IPS DF 6.9 (cell line): Measurements from ENCODE around the gene TENM4.

Experiments used
- DNase-seq: peaks from one replicate; pipeline ENCODE4 v3.0.0-alpha.2; 2013; ENCODE audit warnings: low read depth, low spot score
- H3K27ac ChIP-seq: one replicate; pipeline ENCODE4 v1.5.1; 2013; ENCODE audit warnings: low read length, control low read depth
- H3K27me3 ChIP-seq: 2 replicates; pipeline ENCODE4 v1.6.1; 2013; ENCODE audit warnings: mild to moderate bottlenecking, low read length; ENCODE audit not compliant: control insufficient read depth, insufficient read depth
- H3K36me3 ChIP-seq: 2 replicates; pipeline ENCODE4 v1.6.1; 2013; ENCODE audit warnings: low read length; ENCODE audit not compliant: control insufficient read depth, insufficient read depth
- H3K4me1 ChIP-seq: 2 replicates; pipeline ENCODE4 v1.6.1; 2013; ENCODE audit warnings: low read length; ENCODE audit not compliant: control insufficient read depth, insufficient read depth
- H3K4me3 ChIP-seq: 2 replicates; pipeline ENCODE4 v1.5.1; 2013; ENCODE audit warnings: mild to moderate bottlenecking, low read length
- H3K9me3 ChIP-seq: 2 replicates; pipeline ENCODE4 v1.6.1; 2013; ENCODE audit warnings: low read length, inconsistent platforms; ENCODE audit not compliant: control insufficient read depth, insufficient read depth
- WGBS: extraction: QIAGEN DNeasy Blood & Tissue Kit; methylation state at CpG from one replicate; pipeline ENCODE4 v1.1.7; 2013; ENCODE audit warnings: mixed read lengths, missing lambda C conversion rate; ENCODE audit not compliant: insufficient read length, insufficient coverage; 5-methylcytosine and 5-hydroxymethylcytosine counted together

Gene TENM4

DNA sequence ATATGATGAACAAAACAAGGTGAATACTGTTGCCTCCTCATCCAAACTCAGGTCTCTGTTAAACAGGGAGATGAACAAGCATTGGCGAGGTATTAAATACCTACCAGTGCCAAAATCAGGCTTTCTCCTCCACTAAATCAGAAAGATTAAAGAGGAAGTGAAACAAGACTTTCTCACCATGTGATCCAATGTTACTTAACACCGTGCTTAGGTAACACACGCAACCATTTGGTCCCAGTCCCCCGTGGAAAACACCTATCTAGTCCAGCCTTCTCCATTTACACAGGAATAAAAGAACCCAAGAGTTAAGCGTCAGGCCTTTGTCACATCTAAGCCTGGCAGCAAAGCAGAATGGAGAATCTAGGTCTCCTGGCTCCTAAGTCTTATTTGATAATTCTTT is 34.5 kb downstream of the TENM4 start:
- H3K27me3 ChIP-seq, result no peaks in the 10 kb centered on the region
- no peak overlapping the region for H3K4me3 ChIP-seq
- no peaks in the 10 kb centered on the region for H3K9me3 ChIP-seq
- WGBS, result no CpG with 5 or more reads among the region's 5 CpGs
- DNase-seq, result no peak
- H3K27ac ChIP-seq, result no peak overlapping the region
- no peaks in the 10 kb centered on the region for H3K36me3 ChIP-seq
- no peaks in the 10 kb centered on the region for H3K4me1 ChIP-seq

GRCh38 chr11:79404806-79405205 is 36.0 kb downstream of the TENM4 start:
- DNase-seq, result no peak
- H3K9me3 ChIP-seq, result no peaks in the 10 kb centered on the region
- no peaks in the 10 kb centered on the region for H3K36me3 ChIP-seq
- H3K4me1 ChIP-seq, result no peaks in the 10 kb centered on the region
- no peak overlapping the region for H3K27ac ChIP-seq
- H3K4me3 ChIP-seq, result no peak overlapping the region
- WGBS, result no CpG with 5 or more reads among the region's 3 CpGs
- H3K27me3 ChIP-seq, result no peaks in the 10 kb centered on the region

- no peaks in the 10 kb centered on the region for H3K9me3 ChIP-seq
- no peak overlapping the region for H3K27ac ChIP-seq
- no peaks in the 10 kb centered on the region for H3K36me3 ChIP-seq
- no peak for DNase-seq
- no peaks in the 10 kb centered on the region for H3K4me1 ChIP-seq
- H3K4me3 ChIP-seq, result no peak overlapping the region
- H3K27me3 ChIP-seq, result no peaks in the 10 kb centered on the region
- no CpG with 5 or more reads among the region's 2 CpGs for WGBS
Measured at GRCh38 chr11:79404325-79404724, 36.5 kb downstream of the TENM4 start.

- no peaks in the 10 kb centered on the region for H3K9me3 ChIP-seq
- H3K4me1 ChIP-seq, result no peaks in the 10 kb centered on the region
- no CpG with 5 or more reads among the region's 1 CpG for WGBS
- H3K27ac ChIP-seq, result no peak overlapping the region
- no peaks in the 10 kb centered on the region for H3K27me3 ChIP-seq
- no peak for DNase-seq
- no peaks in the 10 kb centered on the region for H3K36me3 ChIP-seq
- no peak overlapping the region for H3K4me3 ChIP-seq
Measured at GRCh38 chr11:79403839-79404238, 37.0 kb downstream of the TENM4 start.

GRCh38 chr11:79402912-79403311 is 37.9 kb downstream of the TENM4 start:
- Histone ChIP-seq H3K4me3 (no peak overlapping the region), H3K9me3 (no peaks in the 10 kb centered on the region), H3K27me3 (no peaks in the 10 kb centered on the region), H3K36me3 (no peaks in the 10 kb centered on the region), H3K27ac (no peak overlapping the region), H3K4me1 (no peaks in the 10 kb centered on the region)
- no CpG with 5 or more reads among the region's 3 CpGs for WGBS
- no peak for DNase-seq

- no peaks in the 10 kb centered on the region for H3K4me1 ChIP-seq
- no peaks in the 10 kb centered on the region for H3K9me3 ChIP-seq
- no peaks in the 10 kb centered on the region for H3K27me3 ChIP-seq
- H3K4me3 ChIP-seq, result no peak overlapping the region
- WGBS, result no CpG with 5 or more reads among the region's 4 CpGs
- H3K27ac ChIP-seq, result no peak overlapping the region
- DNase-seq, result peak; percentile 39
- no peaks in the 10 kb centered on the region for H3K36me3 ChIP-seq
Measured at GRCh38 chr11:79400717-79401330, 40.0 kb downstream of the TENM4 start.

DNA sequence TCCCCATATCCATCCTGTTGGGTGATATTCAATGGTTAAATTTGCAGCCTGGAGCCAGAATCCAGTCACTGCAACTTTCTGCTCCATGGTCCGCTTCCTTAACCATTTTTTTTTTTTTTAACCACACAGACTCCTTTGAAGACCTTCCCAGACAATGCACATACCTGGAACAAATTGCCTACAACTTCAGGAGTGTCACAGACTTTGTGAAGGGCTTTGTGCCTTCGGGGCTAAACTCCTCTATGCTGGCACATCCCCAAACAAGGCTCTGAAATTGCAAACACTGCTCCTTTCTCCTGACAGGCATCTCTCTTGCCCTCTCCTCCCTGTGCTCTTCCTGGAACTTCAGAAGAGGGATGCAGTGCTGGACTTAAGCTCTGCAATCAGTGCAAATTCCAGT is 40.6 kb downstream of the TENM4 start:
- Histone ChIP-seq H3K36me3 (no peaks in the 10 kb centered on the region), H3K27ac (no peak overlapping the region), H3K4me3 (no peak overlapping the region), H3K9me3 (no peaks in the 10 kb centered on the region), H3K27me3 (no peaks in the 10 kb centered on the region), H3K4me1 (no peaks in the 10 kb centered on the region)
- DNase-seq, result no peak
- WGBS, result no CpG with 5 or more reads among the region's 2 CpGs

DNA sequence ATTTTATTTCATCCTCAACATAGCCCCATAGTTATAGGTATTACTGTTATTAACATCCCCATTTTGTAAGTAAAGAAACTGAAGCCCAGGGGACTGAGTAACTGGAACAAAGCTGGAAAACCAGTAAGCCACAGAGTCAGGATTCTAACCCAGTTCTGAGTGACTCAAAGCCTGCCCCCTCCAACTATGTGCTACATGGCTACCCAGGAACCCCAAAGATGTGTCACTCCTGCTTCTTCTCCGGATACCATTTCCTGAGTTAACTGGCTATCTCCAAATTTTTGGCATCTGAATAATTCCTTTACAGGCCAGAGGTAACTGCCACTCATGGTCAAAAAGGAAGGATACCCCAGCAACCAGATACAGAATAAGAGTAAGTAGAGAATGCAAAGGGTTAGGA is 43.6 kb downstream of the TENM4 start:
- no peak overlapping the region for H3K4me3 ChIP-seq
- no peaks in the 10 kb centered on the region for H3K9me3 ChIP-seq
- no peak for DNase-seq
- no peak overlapping the region for H3K27ac ChIP-seq
- WGBS, result no CpG with 5 or more reads among the region's 1 CpG
- H3K27me3 ChIP-seq, result no peaks in the 10 kb centered on the region
- H3K36me3 ChIP-seq, result no peaks in the 10 kb centered on the region
- H3K4me1 ChIP-seq, result peaks cover 2% of the 10 kb centered on the region; the same call in 1 of the 2 replicates

- no peak for DNase-seq
- Histone ChIP-seq H3K27ac (no peak overlapping the region), H3K36me3 (no peaks in the 10 kb centered on the region), H3K4me3 (no peak overlapping the region), H3K27me3 (no peaks in the 10 kb centered on the region), H3K9me3 (no peaks in the 10 kb centered on the region), H3K4me1 (peaks cover 2% of the 10 kb centered on the region; the same call in 1 of the 2 replicates)
- no CpG with 5 or more reads among the region's 4 CpGs for WGBS
Measured at GRCh38 chr11:79396674-79397073, 44.2 kb downstream of the TENM4 start.

DNA sequence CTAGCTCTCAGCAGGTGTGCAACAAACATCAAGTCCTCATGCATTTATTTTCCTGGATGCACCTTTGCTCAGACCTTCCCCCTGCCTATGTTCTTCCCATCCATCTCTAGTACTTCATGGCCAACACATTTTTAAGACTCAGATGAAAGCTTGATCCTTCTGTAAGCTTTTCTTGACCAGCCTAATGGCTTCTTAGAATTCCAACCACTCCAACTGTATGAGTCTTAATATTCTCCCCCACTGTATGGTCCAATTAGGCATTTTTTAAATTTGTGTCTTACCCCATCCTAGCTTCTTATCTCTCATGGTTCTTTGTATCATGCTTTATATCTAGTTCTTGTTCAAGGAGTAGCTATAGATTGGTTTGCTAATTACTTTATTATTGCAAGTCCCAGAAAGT is 44.8 kb downstream of the TENM4 start:
- no peak overlapping the region for H3K4me3 ChIP-seq
- H3K27me3 ChIP-seq, result no peaks in the 10 kb centered on the region
- no peaks in the 10 kb centered on the region for H3K9me3 ChIP-seq
- H3K36me3 ChIP-seq, result no peaks in the 10 kb centered on the region
- H3K4me1 ChIP-seq, result peaks cover 2% of the 10 kb centered on the region; the same call in 1 of the 2 replicates
- no peak overlapping the region for H3K27ac ChIP-seq
- no peak for DNase-seq

- no peaks in the 10 kb centered on the region for H3K9me3 ChIP-seq
- no peak overlapping the region for H3K27ac ChIP-seq
- no peak overlapping the region for H3K4me3 ChIP-seq
- H3K27me3 ChIP-seq, result no peaks in the 10 kb centered on the region
- WGBS, result no CpG with 5 or more reads among the region's 9 CpGs
- peaks cover 2% of the 10 kb centered on the region; the same call in 1 of the 2 replicates for H3K4me1 ChIP-seq
- DNase-seq, result no peak
- H3K36me3 ChIP-seq, result no peaks in the 10 kb centered on the region
Measured at GRCh38 chr11:79393362-79394043, 47.3 kb downstream of the TENM4 start.
